ENCODE measurements around the gene TKT.

The TKT gene

DNA sequence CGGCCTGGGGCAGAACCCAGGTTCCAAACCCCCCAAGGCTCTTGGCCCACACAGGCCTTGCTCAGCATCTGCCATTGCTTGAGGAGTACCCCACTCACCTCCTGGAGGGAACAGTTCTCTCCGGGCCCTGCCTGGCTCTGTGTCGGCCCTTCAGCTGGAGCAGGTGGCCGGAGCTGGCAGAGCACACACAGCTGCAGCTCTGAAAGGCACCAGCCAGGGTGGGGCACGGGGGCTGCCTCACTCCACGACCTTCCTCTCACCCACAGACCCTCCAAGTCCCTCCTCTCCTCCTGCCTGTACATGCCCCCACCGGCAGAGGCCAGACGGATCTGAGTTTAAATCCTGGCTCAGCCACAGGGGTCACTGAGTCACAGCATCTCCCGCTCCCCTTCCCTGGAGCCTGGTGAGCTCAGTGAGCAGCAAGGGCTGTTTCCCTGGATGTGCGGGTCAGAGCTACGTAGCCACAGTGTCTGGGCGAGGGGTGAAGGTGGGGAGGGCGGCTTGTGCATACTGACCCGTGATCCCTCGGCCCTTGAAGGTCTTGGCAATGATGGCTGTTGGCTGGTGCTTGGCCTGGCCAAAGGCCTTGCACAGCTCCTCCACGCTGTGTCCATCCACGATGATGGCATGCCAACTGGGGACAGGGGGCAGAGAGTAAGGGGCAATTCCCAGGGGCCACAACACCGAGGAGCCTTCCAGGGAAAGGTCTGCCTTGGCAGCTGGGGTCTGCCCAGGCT lies 23.0 kb downstream of the TKT start:
- TF ChIP-seq POLR2AphosphoS5 (IDR thresholded peaks at IDR 0.05; ENCODE audit: low read depth, low read length), result no peak
- no peak for TF ChIP-seq FOXP2 (optimal IDR thresholded peaks at IDR 0.05; ENCODE audit: borderline replicate concordance, extremely low read depth, extremely low read length, insufficient read depth)
- TF ChIP-seq SIN3A (IDR thresholded peaks at IDR 0.05; ENCODE audit: borderline replicate concordance, insufficient read depth, low read length), result no peak
- no peak for TF ChIP-seq TAF1 (IDR thresholded peaks at IDR 0.05; ENCODE audit: borderline replicate concordance, insufficient read depth, low read length)
- TF ChIP-seq REST (IDR thresholded peaks at IDR 0.05; ENCODE audit: insufficient read depth in 1 of 2, low read depth in 2 of 2, low read length in 2 of 2), result no peak

DNA sequence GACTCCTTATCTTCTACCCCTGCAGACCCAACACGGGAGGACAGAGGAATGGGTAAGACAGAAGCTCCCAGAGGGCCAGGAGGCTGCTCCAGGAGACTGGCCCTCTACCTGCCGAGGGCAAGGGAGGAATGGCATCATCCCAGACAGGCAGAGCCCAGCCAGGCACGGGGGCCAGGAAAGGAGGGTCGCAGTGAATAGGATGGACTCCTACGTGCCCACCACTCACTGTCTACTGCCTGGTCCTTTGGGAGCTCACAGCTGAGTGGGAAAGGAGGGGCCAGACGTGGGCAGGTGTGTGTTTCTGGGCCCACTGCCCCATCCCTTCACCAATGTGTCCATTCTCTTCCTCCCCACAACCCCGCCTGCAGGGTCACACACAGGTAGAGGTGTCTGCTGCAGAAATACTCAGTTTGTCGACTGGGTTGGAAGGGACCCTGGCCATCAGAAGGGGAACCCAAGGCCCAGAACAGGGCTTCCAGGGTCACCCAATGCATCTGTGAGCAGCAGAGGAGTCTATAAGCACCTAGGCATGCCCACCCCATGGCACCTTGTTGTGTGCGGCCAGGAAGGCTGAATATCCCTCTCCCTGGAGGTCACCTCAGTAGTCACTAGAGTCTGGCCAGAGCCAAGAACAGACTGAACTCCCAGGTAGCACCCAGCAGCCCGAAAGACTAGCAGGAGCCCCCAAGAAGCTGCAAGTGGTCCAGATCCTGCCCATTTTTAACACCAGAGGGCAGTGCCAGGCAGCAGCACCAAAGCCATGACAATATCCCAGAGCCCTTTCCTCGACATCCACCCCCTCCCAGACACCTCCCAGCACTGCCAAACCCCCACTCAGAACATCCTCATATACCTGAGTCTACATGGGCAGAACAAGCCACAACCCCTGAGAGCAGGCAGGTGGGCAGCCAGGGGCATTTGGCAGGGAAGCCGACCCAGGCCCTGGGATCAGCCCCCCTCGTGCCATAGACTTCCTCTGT lies 24.0 kb downstream of the TKT start:
- TF ChIP-seq REST (IDR thresholded peaks at IDR 0.05; ENCODE audit: insufficient read depth in 1 of 2, low read depth in 2 of 2, low read length in 2 of 2), result no peak
- TF ChIP-seq TAF1 (IDR thresholded peaks at IDR 0.05; ENCODE audit: borderline replicate concordance, insufficient read depth, low read length), result no peak
- no peak for TF ChIP-seq FOXP2 (optimal IDR thresholded peaks at IDR 0.05; ENCODE audit: borderline replicate concordance, extremely low read depth, extremely low read length, insufficient read depth)
- TF ChIP-seq POLR2AphosphoS5 (IDR thresholded peaks at IDR 0.05; ENCODE audit: low read depth, low read length), result no peak; the same call in 1 of the 2 replicates
- no peak for TF ChIP-seq SIN3A (IDR thresholded peaks at IDR 0.05; ENCODE audit: borderline replicate concordance, insufficient read depth, low read length)

GRCh38 chr3:53230789-53231188 lies 25.0 kb downstream of the TKT start:
- TF ChIP-seq TAF1 (IDR thresholded peaks at IDR 0.05; ENCODE audit: borderline replicate concordance, insufficient read depth, low read length) (no peak), FOXP2 (optimal IDR thresholded peaks at IDR 0.05; ENCODE audit: borderline replicate concordance, extremely low read depth, extremely low read length, insufficient read depth) (no peak), POLR2AphosphoS5 (IDR thresholded peaks at IDR 0.05; ENCODE audit: low read depth, low read length) (no peak; the same call in 1 of the 2 replicates), REST (IDR thresholded peaks at IDR 0.05; ENCODE audit: insufficient read depth in 1 of 2, low read depth in 2 of 2, low read length in 2 of 2) (no peak), SIN3A (IDR thresholded peaks at IDR 0.05; ENCODE audit: borderline replicate concordance, insufficient read depth, low read length) (no peak)

GRCh38 chr3:53230041-53230621 lies 25.7 kb downstream of the TKT start:
- TF ChIP-seq FOXP2 (optimal IDR thresholded peaks at IDR 0.05; ENCODE audit: borderline replicate concordance, extremely low read depth, extremely low read length, insufficient read depth) (no peak), REST (IDR thresholded peaks at IDR 0.05; ENCODE audit: insufficient read depth in 1 of 2, low read depth in 2 of 2, low read length in 2 of 2) (no peak), POLR2AphosphoS5 (IDR thresholded peaks at IDR 0.05; ENCODE audit: low read depth, low read length) (no peak), TAF1 (IDR thresholded peaks at IDR 0.05; ENCODE audit: borderline replicate concordance, insufficient read depth, low read length) (no peak), SIN3A (IDR thresholded peaks at IDR 0.05; ENCODE audit: borderline replicate concordance, insufficient read depth, low read length) (no peak)
